ENCODE data around the gene SCRN1.

SCRN1 gene

DNA sequence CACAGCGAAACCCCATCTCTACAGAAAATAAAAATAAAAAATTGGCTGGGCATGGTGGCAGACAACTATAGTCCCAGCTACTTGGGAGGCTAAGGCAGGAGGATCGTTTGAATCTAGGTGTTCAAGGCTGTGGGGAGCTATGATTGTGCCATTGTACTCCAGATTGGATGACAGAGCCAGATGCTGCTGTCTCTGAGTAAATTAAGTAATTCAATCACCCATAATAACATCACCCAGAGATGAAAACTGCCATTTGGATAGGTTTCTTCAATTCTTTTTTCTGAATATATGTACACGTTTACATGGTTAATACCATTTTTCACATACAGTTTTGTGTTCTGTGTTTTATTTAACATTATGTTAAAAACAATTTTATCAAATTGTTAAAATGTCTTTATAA, 104.0 kb downstream of the SCRN1 start:
- DNase-seq: no peak

DNA sequence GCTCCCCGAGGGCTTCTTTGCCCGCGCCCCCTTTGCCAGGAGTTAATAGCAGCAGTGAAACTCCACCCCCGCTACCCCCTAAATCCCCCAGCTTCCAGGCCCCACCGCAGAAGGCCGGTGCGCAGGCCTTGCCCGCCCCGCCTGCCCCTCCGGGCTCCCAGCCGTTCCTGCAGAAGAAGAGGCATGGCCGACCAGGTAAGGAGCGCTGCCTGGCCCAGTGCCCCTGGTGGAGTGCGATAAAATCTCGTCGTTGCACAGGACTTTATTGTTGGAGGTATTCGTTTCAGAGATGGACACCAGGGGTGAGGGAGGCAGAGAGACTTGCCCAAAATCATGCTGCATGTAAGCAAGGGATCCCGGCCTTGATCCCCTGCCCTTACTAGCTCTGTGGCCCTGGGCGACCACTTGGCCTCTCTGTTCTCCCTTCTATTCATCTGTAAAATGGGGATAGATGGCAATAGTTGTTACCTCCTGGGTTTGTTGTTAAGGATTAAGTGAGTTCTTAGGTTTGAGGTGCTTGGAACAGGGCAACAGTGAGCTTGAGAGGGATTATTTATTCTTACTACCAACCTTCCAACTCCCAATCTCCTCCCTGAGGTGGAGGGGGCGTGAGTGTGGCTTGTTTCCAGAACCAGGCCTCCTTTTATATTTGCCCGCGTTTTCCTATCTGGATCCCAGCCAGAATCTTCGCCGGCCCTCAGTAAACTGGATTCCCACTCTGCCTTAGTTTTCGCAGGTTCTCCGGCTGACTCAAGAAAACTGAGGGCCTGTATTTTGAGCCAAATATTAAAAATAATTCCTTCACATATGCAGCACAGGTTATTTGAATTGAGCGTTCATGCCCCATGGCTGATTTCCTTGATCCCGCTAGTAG, 105.0 kb downstream of the SCRN1 start:
- no peak for DNase-seq

DNA sequence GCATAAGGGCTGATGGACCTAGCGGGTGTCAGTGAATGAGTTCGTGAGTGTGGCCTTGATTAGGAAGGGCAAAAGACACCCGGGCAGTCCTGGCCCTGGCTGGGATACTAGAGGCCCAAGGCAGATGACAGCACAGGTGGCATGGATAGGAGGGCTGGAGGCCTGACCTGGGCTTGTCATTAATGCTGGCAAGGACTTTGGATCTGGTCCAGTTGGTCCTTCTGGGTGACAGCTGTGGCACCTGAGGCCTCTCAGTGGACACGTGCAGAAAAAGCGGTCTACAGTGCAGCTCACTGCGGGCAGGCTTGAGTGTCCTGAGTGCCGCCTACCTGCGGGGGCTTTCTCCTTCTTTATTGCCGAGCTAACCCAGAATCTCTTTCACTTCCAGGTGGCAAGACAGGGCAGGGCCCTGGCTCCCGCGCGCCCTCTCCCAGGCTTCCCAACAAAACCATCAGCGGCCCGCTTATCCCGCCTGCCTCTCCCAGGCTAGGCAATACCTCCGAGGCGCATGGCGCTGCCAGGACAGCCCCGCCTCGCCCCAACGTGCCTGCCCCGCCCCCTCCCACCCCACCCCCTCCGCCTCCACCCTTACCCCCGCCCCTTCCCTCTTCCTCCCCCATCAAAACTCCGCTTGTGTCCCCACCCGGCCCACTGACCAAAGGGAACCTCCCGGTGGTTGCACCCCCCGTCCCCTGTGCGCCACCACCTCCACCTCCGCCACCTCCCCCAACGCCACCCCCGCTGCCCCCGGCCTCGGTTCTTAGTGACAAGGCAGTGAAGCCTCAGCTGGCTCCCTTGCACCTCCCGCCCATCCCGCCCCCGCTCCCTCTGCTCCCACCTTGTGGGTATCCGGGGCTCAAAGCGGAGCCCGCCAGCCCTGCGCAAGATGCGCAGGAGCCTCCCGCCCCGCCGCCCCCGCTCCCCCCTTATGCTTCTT, 105.9 kb downstream of the SCRN1 start:
- no peak for DNase-seq

DNA sequence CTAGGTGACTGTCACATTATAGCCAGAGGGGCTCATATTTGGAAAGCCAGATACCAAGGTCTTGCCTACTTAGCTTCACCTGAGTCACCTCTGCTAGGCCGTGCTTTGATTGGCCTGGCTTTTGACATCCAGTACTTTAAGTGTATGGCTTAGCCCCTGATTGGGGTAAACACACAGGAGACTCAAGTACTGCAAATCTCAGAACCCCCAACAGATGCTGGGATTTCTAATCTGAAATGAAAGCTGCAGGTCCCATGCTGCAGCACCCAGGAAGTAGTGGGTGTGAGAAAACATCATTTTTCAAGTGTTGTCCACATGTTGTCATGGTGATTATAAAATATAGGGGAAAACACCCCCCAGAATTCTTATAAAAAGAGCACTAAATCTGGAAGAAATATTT, 107.1 kb downstream of the SCRN1 start:
- DNase-seq: no peak

DNA sequence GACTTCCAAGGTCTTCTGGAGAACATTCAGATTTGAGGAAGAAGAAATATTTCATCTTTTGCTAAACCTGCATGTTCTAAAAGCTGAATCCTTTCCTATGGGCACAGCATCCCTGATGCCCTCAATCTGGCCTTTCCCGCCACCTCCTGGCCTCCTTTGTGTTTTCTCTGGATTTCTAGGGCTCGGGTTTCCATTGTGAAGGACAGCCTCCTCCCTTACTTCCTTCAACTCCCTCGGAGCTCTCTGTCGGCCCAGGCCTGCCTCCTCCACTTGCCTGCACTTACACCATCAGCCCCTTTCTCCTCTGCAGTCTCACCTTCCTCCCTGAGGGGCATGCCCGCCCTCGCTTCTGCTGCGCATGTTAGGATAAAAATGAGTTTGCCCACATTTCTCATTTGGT, 107.9 kb downstream of the SCRN1 start:
- DNase-seq: no peak

DNA sequence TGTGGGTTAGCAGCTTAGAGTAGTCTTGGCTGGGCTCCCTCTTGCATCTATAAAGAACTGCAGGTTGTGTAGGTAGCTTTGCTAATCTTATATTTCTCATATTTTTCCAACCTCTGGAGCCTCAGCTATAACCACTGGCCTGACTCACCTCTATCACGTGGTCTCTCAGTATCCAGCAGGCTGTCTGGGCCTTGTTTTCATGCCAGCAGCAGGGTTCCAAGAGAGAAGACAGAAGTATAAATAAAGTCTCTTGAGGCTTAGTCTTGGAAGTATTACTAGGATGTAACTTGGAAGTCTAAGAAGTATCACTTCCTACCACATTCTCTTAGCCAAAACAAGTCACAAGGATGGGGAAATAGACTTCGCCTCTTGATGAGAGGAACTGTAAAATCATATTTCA, 110.0 kb downstream of the SCRN1 start:
- DNase-seq: no peak

DNA sequence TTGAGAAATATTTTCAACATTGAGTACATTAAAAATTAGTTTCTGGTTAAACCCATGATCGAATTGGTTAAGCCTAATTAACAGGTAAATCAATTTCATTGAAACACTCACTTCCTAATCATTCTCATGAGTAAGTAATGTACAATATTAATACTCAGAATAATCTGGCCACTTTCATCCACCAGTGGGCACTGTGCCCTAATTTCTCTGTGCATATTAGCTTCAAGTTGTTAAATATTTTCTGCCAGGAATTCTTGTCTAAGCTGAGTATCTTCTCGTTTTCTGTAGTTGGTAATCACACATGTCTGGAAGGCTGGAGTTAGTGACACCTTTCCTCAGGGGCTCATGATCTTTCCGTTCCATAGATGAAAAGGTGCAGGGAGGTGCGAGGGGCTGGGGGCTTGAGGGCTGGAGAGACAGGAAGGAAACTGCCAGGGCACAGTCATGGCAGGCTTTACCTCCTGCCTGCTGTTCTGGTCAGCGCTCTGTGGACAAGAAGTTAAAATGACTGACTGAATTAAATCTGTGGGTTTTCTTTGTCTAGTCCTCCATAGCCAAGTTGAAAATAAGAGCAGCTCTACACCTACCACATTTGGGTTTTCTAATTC, 111.4 kb downstream of the SCRN1 start:
- DNase-seq: no peak

DNA sequence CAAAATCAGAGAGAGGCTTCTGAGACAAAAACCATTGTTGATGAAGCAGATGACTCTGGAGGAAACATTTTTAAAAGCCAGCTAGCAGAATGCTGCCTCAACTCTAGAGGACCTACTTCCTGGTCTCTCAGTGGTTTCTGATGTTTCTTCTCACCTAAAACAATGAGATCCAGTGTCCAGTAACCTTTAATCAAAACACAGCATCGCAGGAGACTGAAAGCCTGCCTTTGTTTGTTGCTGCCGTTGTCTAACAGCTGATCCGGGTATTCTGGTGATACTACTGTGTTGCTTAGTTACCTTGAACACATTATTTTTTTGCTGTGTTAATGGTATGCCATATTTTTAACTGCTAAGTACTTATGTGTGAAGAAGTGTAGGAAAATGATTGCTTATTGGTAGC, 112.4 kb downstream of the SCRN1 start:
- DNase-seq: no peak

DNA sequence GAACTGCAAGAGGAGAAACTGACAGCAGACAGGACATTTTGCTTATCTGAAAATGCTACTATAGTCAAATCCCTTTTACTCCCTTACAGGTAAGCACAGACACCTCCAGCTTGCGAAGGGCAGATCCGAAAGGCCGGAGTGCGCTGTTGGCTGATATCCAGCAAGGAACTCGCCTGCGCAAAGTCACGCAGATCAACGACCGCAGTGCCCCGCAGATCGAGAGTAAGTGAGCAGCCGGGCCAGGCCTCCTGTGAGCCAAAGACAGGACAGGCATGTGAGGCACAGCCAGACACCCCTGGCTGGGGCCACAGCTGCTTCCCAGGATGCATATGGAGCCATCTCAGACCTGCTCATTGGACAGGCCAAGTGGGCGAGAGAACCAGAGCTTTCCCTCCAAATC, 113.9 kb downstream of the SCRN1 start:
- DNase-seq: no peak

DNA sequence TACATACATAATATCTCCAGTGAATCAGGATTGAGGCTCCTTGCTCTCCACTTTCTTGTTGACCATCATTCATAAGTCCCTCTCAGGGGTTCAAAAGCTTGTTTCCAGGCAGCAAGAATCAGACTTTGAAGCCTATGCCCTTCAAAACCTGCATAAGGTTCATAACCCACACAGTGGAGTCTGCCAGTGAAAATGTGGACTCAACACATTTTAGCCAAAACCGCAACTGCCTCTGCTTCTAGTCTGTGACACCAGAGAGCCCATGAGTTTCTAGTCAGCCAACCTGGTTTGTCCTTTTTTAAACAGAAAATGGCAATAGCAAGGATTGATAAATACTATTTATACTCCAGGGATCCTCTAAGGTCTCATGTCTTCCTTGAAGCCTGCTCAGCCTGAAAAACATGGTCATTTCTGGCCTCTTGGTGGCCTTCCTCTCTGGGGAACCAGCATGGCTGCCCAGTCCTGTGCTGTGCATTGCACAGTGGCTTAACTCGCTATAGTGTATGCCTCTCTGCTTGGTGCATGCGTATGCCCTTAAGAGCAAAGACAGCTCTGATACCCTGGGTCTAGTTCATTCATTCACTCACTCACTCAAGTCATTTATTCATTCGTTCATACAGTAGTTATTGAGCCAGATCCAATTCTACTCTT, 115.8 kb downstream of the SCRN1 start:
- DNase-seq: no peak

DNA sequence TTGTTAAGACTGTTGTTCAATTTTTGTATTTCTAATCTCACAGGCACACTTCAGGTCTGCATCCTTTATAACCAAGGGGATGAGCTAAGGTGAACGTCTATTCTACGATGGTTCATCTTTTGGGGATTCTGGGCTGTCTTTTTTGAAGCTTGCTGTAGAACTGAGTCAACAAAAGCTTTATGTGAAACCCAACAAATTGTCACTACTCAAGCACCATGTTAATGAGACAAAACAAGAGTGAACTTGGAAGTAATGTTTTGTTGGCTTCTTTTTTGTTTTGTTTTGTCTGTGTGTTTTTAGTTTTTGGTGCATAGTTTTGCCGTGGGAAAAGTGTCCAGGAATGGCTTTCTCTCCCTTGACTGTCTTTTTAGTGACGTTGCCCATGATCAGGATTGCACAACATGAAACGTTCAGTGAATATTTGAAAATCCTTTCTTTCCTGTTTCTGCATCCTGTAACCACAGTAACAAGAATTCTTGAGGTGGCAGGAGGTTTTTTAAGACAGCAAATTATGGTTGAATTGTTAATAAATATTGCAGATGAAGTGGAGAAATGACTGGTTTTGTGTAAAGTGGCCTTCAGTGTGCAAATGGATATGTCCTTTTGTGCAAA, 117.7 kb downstream of the SCRN1 start:
- no peak for DNase-seq

All from NCI-H1436 treated with DMSO at 0.1 percent for 48 hours (cell line).